ENCODE results near the gene TXNDC17. TPM values are rescaled to one million over a fixed set of nuclear protein-coding genes. Genes with fewer than 3 reads are reported as not detected.
"Not testable (repeated sequence)": the region's sequence is repeated elsewhere in the genome, so short reads cannot be mapped to it uniquely, and the experiment has no call there.

Gene TXNDC17
- total RNA-seq, 4 donors from 2014 or later, result 85.5 to 183 (median 106) TPM

GRCh38 chr17:6688944-6689343 lies 48.1 kb downstream of the TXNDC17 start:
- no peaks in the 10 kb centered on the region for H3K36me3 ChIP-seq
- H3K4me3 ChIP-seq, result no peak overlapping the region
- intact Hi-C loops (cut with DNase I; ENCODE audit: low total_unique reads) (no loop called here), in situ Hi-C loops (cut with MboI; ENCODE audit: low sequenced_read_pairs in 4 of 4) (loop anchor here in 2 of 4 donors (25.0 kb wide), 2 partner anchors 98 to 148 kb away; partner anchors contain the start of genes FBXO39 (in 1 of the 2) and TEKT1 (in 1 of the 2))
- no peak for TF ChIP-seq CTCF (IDR thresholded peaks at IDR 0.05 in 4 of 5, conservative IDR thresholded peaks at IDR 0.05 in 1 of 5)
- no peak for TF ChIP-seq POLR2A (IDR thresholded peaks at IDR 0.05)
- no peaks in the 10 kb centered on the region for H3K9me3 ChIP-seq
- H3K27me3 ChIP-seq, result peaks cover 0 to 2% (median 0%) of the 10 kb centered on the region in 3 donors
- ATAC-seq (no peak), DNase-seq (no peak)
- H3K27ac ChIP-seq, result no peak overlapping the region
- H3K4me1 ChIP-seq, result no peaks in the 10 kb centered on the region

GRCh38 chr17:6690641-6691040 lies 49.8 kb downstream of the TXNDC17 start:
- TF ChIP-seq POLR2A (IDR thresholded peaks at IDR 0.05) (no peak), CTCF (IDR thresholded peaks at IDR 0.05 in 4 of 5, conservative IDR thresholded peaks at IDR 0.05 in 1 of 5) (no peak)
- in situ Hi-C loops (cut with MboI; ENCODE audit: low sequenced_read_pairs in 4 of 4), result loop anchor here in 2 of 4 donors (25.0 kb wide), 2 partner anchors 97 to 147 kb away; partner anchors contain the start of genes FBXO39 (in 1 of the 2) and TEKT1 (in 1 of the 2)

GRCh38 chr17:6691546-6691945 lies 50.7 kb downstream of the TXNDC17 start:
- TF ChIP-seq CTCF (IDR thresholded peaks at IDR 0.05 in 4 of 5, conservative IDR thresholded peaks at IDR 0.05 in 1 of 5) (no peak), POLR2A (IDR thresholded peaks at IDR 0.05) (no peak)
- H3K36me3 ChIP-seq, result no peaks in the 10 kb centered on the region
- DNase-seq (no peak), ATAC-seq (no peak)
- no peak overlapping the region for H3K4me3 ChIP-seq
- H3K4me1 ChIP-seq, result no peaks in the 10 kb centered on the region
- H3K27me3 ChIP-seq, result no peaks in the 10 kb centered on the region
- in situ Hi-C loops (cut with MboI; ENCODE audit: low sequenced_read_pairs in 4 of 4), result loop anchor here in 2 of 4 donors (25.0 kb wide), 2 partner anchors 96 to 146 kb away; partner anchors contain the start of genes FBXO39 (in 1 of the 2) and TEKT1 (in 1 of the 2)
- no peaks in the 10 kb centered on the region for H3K9me3 ChIP-seq
- intact Hi-C loops (cut with DNase I; ENCODE audit: low total_unique reads), result no loop called here
- no peak overlapping the region for H3K27ac ChIP-seq

More at GRCh38 chr17:6690641-6691040, 49.8 kb downstream of the TXNDC17 start:
- Histone ChIP-seq H3K9me3 (no peaks in the 10 kb centered on the region), H3K27me3 (no peaks in the 10 kb centered on the region), H3K4me3 (no peak overlapping the region), H3K27ac (no peak overlapping the region), H3K4me1 (no peaks in the 10 kb centered on the region), H3K36me3 (no peaks in the 10 kb centered on the region)
- intact Hi-C loops (cut with DNase I; ENCODE audit: low total_unique reads), result no loop called here
- ATAC-seq, result no peak
- no peak for DNase-seq

GRCh38 chr17:6691958-6692357 lies 51.1 kb downstream of the TXNDC17 start:
- H3K36me3 ChIP-seq; H3K4me3 ChIP-seq; intact Hi-C loops (cut with DNase I; ENCODE audit: low total_unique reads); H3K4me1 ChIP-seq; H3K27me3 ChIP-seq; H3K9me3 ChIP-seq; H3K27ac ChIP-seq; DNase-seq; ATAC-seq: not testable (repeated sequence)
- in situ Hi-C loops (cut with MboI; ENCODE audit: low sequenced_read_pairs in 4 of 4), result loop anchor here in 2 of 4 donors (25.0 kb wide), 2 partner anchors 95 to 145 kb away; partner anchors contain the start of genes FBXO39 (in 1 of the 2) and TEKT1 (in 1 of the 2)

Small RNAs within 50 kb of the gene (microRNA-seq; reads per million reads assigned to microRNA genes)
- gene MIR4520-1 (ENCODE audit: borderline replicate concordance in 2 of 2) (0 reads per million in 2 donors), gene MIR4520-2 (ENCODE audit: borderline replicate concordance in 2 of 2) (0 reads per million in 2 donors)

Other genes with a start within 250 kb of the TXNDC17 start
- gene AIPL1, start 205.9 kb upstream of the TXNDC17 start, total RNA-seq, result not detected
- under 1 TPM in 1 of 4 donors, not detected in 3; 0.51 TPM for gene PIMREG, start 196.6 kb upstream of the TXNDC17 start, total RNA-seq
- gene PITPNM3, start 84.5 kb upstream of the TXNDC17 start, total RNA-seq, result under 1 TPM; 0.13 to 0.87 (median 0.41) TPM
- gene KIAA0753, start 349 bp upstream of the TXNDC17 start, total RNA-seq, result 1 to 10 TPM; 3.0 to 6.3 (median 3.6) TPM
- 1 to 10 TPM; 3.8 to 8.6 (median 7.2) TPM for gene MED31, start 10.5 kb downstream of the TXNDC17 start, total RNA-seq
- gene C17orf100, start 10.7 kb downstream of the TXNDC17 start, total RNA-seq, result under 1 TPM in 1 of 4 donors, not detected in 3; 0.27 TPM
- gene SLC13A5, start 72.3 kb downstream of the TXNDC17 start, total RNA-seq, result under 1 TPM in 3 of 4 donors, not detected in 1; 0.10 to 0.64 (median 0.39) TPM
- 10 to 100 TPM in 2 of 4 donors, 1 to 10 TPM in 2; 6.1 to 15.7 (median 9.8) TPM for gene XAF1, start 115.0 kb downstream of the TXNDC17 start, total RNA-seq
- not detected for gene FBXO39, start 135.2 kb downstream of the TXNDC17 start, total RNA-seq
- not detected for gene TEKT1, start 190.7 kb downstream of the TXNDC17 start, total RNA-seq